GM23338 (cell line): ENCODE measurements around the gene KAT6B. TPM values are rescaled to one million over a fixed set of nuclear protein-coding genes. Genes with fewer than 3 reads are reported as not detected.

ENCODE experiments used
- ATAC-seq: fragments of 200-7000 bp; cut with Tn5 transposase; 3 replicates; pipeline ENCODE4 v1.9.1; 2020
- DNase-seq: peaks from one replicate; pipeline ENCODE4 v3.0.0-alpha.2; 2015; ENCODE audit warnings: low spot score
- H2AFZ ChIP-seq: fragments of 200-600 bp; sonication (generic); 2 replicates; pipeline ENCODE4 v1.8.0; 2016; ENCODE audit warnings: antibody characterized with exemption, mild to moderate bottlenecking, moderate library complexity
- H3F3A ChIP-seq: fragments of 200-600 bp; sonication (generic); replicated peaks from 2 replicates; pipeline ENCODE4 v1.8.0; 2017; ENCODE audit warnings: antibody characterized with exemption, mixed run types, low read depth
- H3K27ac ChIP-seq: fragments of 200-600 bp; sonication (generic); 2 replicates; pipeline ENCODE4 v1.6.1; 2016; ENCODE audit warnings: low read depth
- H3K27me3 ChIP-seq: fragments of 200-600 bp; sonication (generic); 2 replicates; pipeline ENCODE4 v1.8.0; 2016; ENCODE audit warnings: mild to moderate bottlenecking, mixed run types, moderate library complexity; ENCODE audit not compliant: insufficient read depth
- H3K36me3 ChIP-seq: fragments of 200-600 bp; sonication (generic); 2 replicates; pipeline ENCODE4 v1.8.0; 2016; ENCODE audit warnings: mild to moderate bottlenecking; ENCODE audit not compliant: insufficient read depth
- H3K4me1 ChIP-seq: fragments of 200-600 bp; sonication (generic); 2 replicates; pipeline ENCODE4 v1.8.0; 2016; ENCODE audit warnings: mild to moderate bottlenecking, moderate library complexity; ENCODE audit not compliant: insufficient read depth
- H3K4me2 ChIP-seq: fragments of 200-600 bp; sonication (generic); 2 replicates; pipeline ENCODE4 v1.7.1; 2017; ENCODE audit warnings: mixed run types
- H3K4me3 ChIP-seq: fragments of 200-600 bp; sonication (generic); 2 replicates; pipeline ENCODE4 v1.6.1; 2016; ENCODE audit warnings: mixed run types
- H3K79me2 ChIP-seq: fragments of 200-600 bp; sonication (generic); replicated peaks from 2 replicates; pipeline ENCODE4 v1.8.0; 2017; ENCODE audit warnings: mild to moderate bottlenecking; ENCODE audit not compliant: insufficient read depth
- H3K9me2 ChIP-seq: fragments of 200-600 bp; sonication (generic); 2 replicates; pipeline ENCODE4 v1.8.0; 2017; ENCODE audit not compliant: insufficient read depth
- H4K20me1 ChIP-seq: fragments of 200-600 bp; sonication (generic); replicated peaks from 2 replicates; pipeline ENCODE4 v1.8.0; 2017; ENCODE audit warnings: mild to moderate bottlenecking; ENCODE audit not compliant: insufficient read depth
- H3K27ac Mint-ChIP-seq: 2 replicates; pipeline ENCODE4 v1.8.0; 2020; ENCODE audit warnings: inconsistent platforms, mild to moderate bottlenecking, moderate library complexity, mixed read lengths
- H3K27me3 Mint-ChIP-seq: 3 replicates; pipeline ENCODE4 v1.8.0; 2022; ENCODE audit warnings: low read depth, mild to moderate bottlenecking, moderate library complexity, mixed read lengths, inconsistent platforms; ENCODE audit not compliant: insufficient read depth, poor library complexity
- H3K36me3 Mint-ChIP-seq: 3 replicates; pipeline ENCODE4 v1.8.0; 2021; ENCODE audit warnings: low read depth, mild to moderate bottlenecking, inconsistent platforms, moderate library complexity, mixed read lengths
- H3K4me1 Mint-ChIP-seq: 3 replicates; pipeline ENCODE4 v1.8.0; 2020; ENCODE audit warnings: mild to moderate bottlenecking, inconsistent platforms, mixed read lengths
- H3K4me3 Mint-ChIP-seq: 3 replicates; pipeline ENCODE4 v1.8.0; 2021; ENCODE audit warnings: moderate library complexity, mild to moderate bottlenecking, inconsistent platforms, mixed read lengths
- H3K9me3 Mint-ChIP-seq: 3 replicates; pipeline ENCODE4 v1.8.0; 2020; ENCODE audit warnings: moderate library complexity, mild to moderate bottlenecking, inconsistent platforms, mixed read lengths
- CREB1 ChIP-seq: fragments of 250-450 bp; sonication (Bioruptor Pico); IDR thresholded peaks from 2 replicates; pipeline ENCODE4 v1.5.0; 2020; ENCODE audit warnings: low read depth, mild to moderate bottlenecking, moderate library complexity
- EZH2phosphoT487 ChIP-seq: fragments of 200-600 bp; sonication (generic); IDR thresholded peaks from one replicate; pipeline ENCODE4 v1.8.1; 2018; ENCODE audit warnings: antibody characterized with exemption; ENCODE audit not compliant: unreplicated experiment
- REST ChIP-seq: IDR thresholded peaks from one replicate; pipeline ENCODE4 v1.6.1; 2018; ENCODE audit warnings: antibody characterized with exemption; ENCODE audit not compliant: unreplicated experiment
- ZNF114 ChIP-seq: fragments of 250-450 bp; sonication (Bioruptor Pico); IDR thresholded peaks from 2 replicates; pipeline ENCODE4 v1.5.0; 2020; ENCODE audit warnings: mild to moderate bottlenecking, moderate library complexity
- ZNF462 ChIP-seq: fragments of 250-450 bp; sonication (Bioruptor Pico); IDR thresholded peaks from 2 replicates; pipeline ENCODE4 v1.5.0; 2020; ENCODE audit warnings: mild to moderate bottlenecking, moderate library complexity
- polyA plus RNA-seq: library from polyadenylated mRNA; unstranded; fragments of >200 nt; fragmentation: Nextera tagmentation; extraction: Ambion mirVana; gene quantifications from 2 replicates; pipeline ENCODE4 v1.2.1, GENCODE V29; 2016
- total RNA-seq: library from RNA; depleted of rRNA; stranded (reverse); fragments of >200 nt; shearing (Covaris generic); gene quantifications from 2 replicates; pipeline ENCODE4 v1.2.3, GENCODE V29; 2014

The KAT6B gene
- total and polyA plus RNA-seq, 2 experiments from 2014 or later = 21.3 to 31.4 TPM

- DNase-seq (no peak), ATAC-seq (no peak)
- Histone ChIP-seq H4K20me1 (peaks cover 4% of the 10 kb centered on the region; the same call in 1 of the 2 replicates), H3K9me2 (0 out of 2 replicates have a peak, but pooled peaks cover 2% of the 10 kb centered on the region), H2AFZ (no peak overlapping the region), H3F3A (no peaks in the 10 kb centered on the region), H3K4me3 (no peak overlapping the region), H3K4me2 (no peak overlapping the region), H3K27me3 (no peaks in the 10 kb centered on the region), H3K36me3 (no peaks in the 10 kb centered on the region), H3K79me2 (peaks cover 45% of the 10 kb centered on the region), H3K27ac (no peak overlapping the region), H3K4me1 (no peaks in the 10 kb centered on the region)
- Mint-ChIP-seq H3K4me1 (peaks cover 6% of the 10 kb centered on the region; the same call in 2 of the 3 replicates), H3K27ac (peak overlapping the region; percentile 10; the same call in 1 of the 2 replicates), H3K9me3 (no peaks in the 10 kb centered on the region), H3K36me3 (no peaks in the 10 kb centered on the region), H3K4me3 (no peak overlapping the region), H3K27me3 (no peaks in the 10 kb centered on the region)
- TF ChIP-seq ZNF114 (CRISPR knock-in tag) (no peak), EZH2phosphoT487 (no peak), ZNF462 (CRISPR knock-in tag) (no peak), REST (no peak), CREB1 (CRISPR knock-in tag) (no peak)
Observed at GRCh38 chr10:74910241-74910975, 84.0 kb downstream of the KAT6B start.
